IMR-90 (cell line): ENCODE results near the gene CAMTA1. TPM values are rescaled to one million over a fixed set of nuclear protein-coding genes. Genes with fewer than 3 reads are reported as not detected.

ENCODE experiments used
- ATAC-seq: fragments of 200-7000 bp; cut with Tn5 transposase; 2 replicates; pipeline ENCODE4 v1.9.1; 2020; ENCODE audit warnings: low read depth, mild to moderate bottlenecking, moderate library complexity
- BruUV-seq: library from RNA; stranded (reverse); fragments of 400-500 nt; replicated peaks from 2 replicates; lab custom pipeline; 2021; lab: Mats Ljungman, UMichigan
- CTCF ChIA-PET: fragments of 300-600 bp; formaldehyde crosslinking; extraction: SDS; loops from one replicate; lab custom pipeline; 2021; ENCODE audit warnings: antibody characterized with exemption; lab: Yijun Ruan, JAX
- POLR2A ChIA-PET: fragments of 300-600 bp; sonication (Branson Sonifier 250); formaldehyde crosslinking; loops from one replicate; lab custom pipeline; 2022; ENCODE audit warnings: antibody characterized with exemption; ENCODE audit not compliant: unreplicated experiment; lab: Charles Lee
- DNase-seq: peaks from one replicate; pipeline ENCODE4 v3.0.0; 2013
- H2AFZ ChIP-seq: replicated peaks from 2 replicates; pipeline ENCODE3; 2013; ENCODE audit warnings: low read length, mild to moderate bottlenecking; ENCODE audit not compliant: poor library complexity
- H2AK5ac ChIP-seq: 2 replicates; pipeline ENCODE4 v1.6.1; 2013; ENCODE audit warnings: low read depth, low read length, inconsistent platforms
- H2AK9ac ChIP-seq: replicated peaks from 2 replicates; pipeline ENCODE3; 2013; ENCODE audit warnings: mild to moderate bottlenecking, low read depth, low read length, moderate library complexity; ENCODE audit not compliant: poor library complexity
- H2BK120ac ChIP-seq: 2 replicates; pipeline ENCODE4 v1.6.1; 2013; ENCODE audit warnings: low read depth, low read length, inconsistent platforms
- H2BK15ac ChIP-seq: 3 replicates; pipeline ENCODE4 v1.6.1; 2013; ENCODE audit warnings: low read depth, low read length, inconsistent platforms
- H2BK20ac ChIP-seq: 2 replicates; pipeline ENCODE4 v1.6.1; 2013; ENCODE audit warnings: low read depth, mild to moderate bottlenecking, inconsistent platforms, low read length, moderate library complexity
- H2BK5ac ChIP-seq: 2 replicates; pipeline ENCODE4 v1.6.1; 2013; ENCODE audit warnings: mild to moderate bottlenecking, low read depth, low read length, inconsistent platforms; ENCODE audit not compliant: poor library complexity, severe bottlenecking
- H3K14ac ChIP-seq: replicated peaks from 2 replicates; pipeline ENCODE4 v1.6.1; 2013; ENCODE audit warnings: low read depth, low read length, inconsistent platforms
- H3K18ac ChIP-seq: 2 replicates; pipeline ENCODE4 v1.6.1; 2013; ENCODE audit warnings: low read depth, low read length, control low read depth
- H3K23ac ChIP-seq: 2 replicates; pipeline ENCODE4 v1.6.1; 2013; ENCODE audit warnings: low read depth, low read length, inconsistent platforms
- H3K27ac ChIP-seq: 2 replicates; pipeline ENCODE4 v1.5.1; 2013; ENCODE audit warnings: mild to moderate bottlenecking, control low read depth, low read length; ENCODE audit not compliant: insufficient read depth
- H3K27me3 ChIP-seq: 2 replicates; pipeline ENCODE4 v1.6.1; 2013; ENCODE audit warnings: low read length; ENCODE audit not compliant: control insufficient read depth, insufficient read depth
- H3K36me3 ChIP-seq: 2 replicates; pipeline ENCODE4 v1.6.1; 2013; ENCODE audit warnings: low read length, mixed read lengths; ENCODE audit not compliant: control insufficient read depth, insufficient read depth
- H3K4ac ChIP-seq: 2 replicates; pipeline ENCODE4 v1.6.1; 2013; ENCODE audit warnings: low read depth, low read length, inconsistent platforms
- H3K4me1 ChIP-seq: 2 replicates; pipeline ENCODE4 v1.6.1; 2013; ENCODE audit warnings: low read length, mixed read lengths; ENCODE audit not compliant: control insufficient read depth, insufficient read depth
- H3K4me2 ChIP-seq: 2 replicates; pipeline ENCODE4 v1.6.1; 2013; ENCODE audit warnings: low read depth, mild to moderate bottlenecking, control low read depth, low read length, moderate library complexity
- H3K4me3 ChIP-seq: 2 replicates; pipeline ENCODE4 v1.5.1; 2013; ENCODE audit warnings: low read depth, mild to moderate bottlenecking, control low read depth, low read length, moderate library complexity; ENCODE audit not compliant: insufficient read depth
- H3K56ac ChIP-seq: 2 replicates; pipeline ENCODE4 v1.6.1; 2013; ENCODE audit warnings: low read length, inconsistent platforms; ENCODE audit not compliant: insufficient read depth; ENCODE audit errors: extremely low read depth
- H3K79me1 ChIP-seq, 2 experiments: 2 replicates each; pipeline ENCODE4 v1.6.1; 2013; ENCODE audit warnings: low read length in 2 of 2, inconsistent platforms in 1 of 2, low read depth in 1 of 2
- H3K9ac ChIP-seq: 2 replicates; pipeline ENCODE4 v1.6.1; 2013; ENCODE audit warnings: low read depth, low read length, control low read depth
- H3K9me1 ChIP-seq: 2 replicates; pipeline ENCODE4 v1.6.1; 2013; ENCODE audit warnings: low read length, inconsistent platforms; ENCODE audit not compliant: insufficient read depth
- H3K9me3 ChIP-seq: 2 replicates; pipeline ENCODE4 v1.6.1; 2013; ENCODE audit warnings: low read length; ENCODE audit not compliant: control insufficient read depth, insufficient read depth
- H4K20me1 ChIP-seq: 2 replicates; pipeline ENCODE4 v1.6.1; 2013; ENCODE audit warnings: low read length, inconsistent platforms; ENCODE audit not compliant: insufficient read depth
- H4K5ac ChIP-seq: 2 replicates; pipeline ENCODE4 v1.6.1; 2013; ENCODE audit warnings: mild to moderate bottlenecking, low read depth, low read length, control low read depth
- H4K8ac ChIP-seq, 2 experiments: 2 replicates each; pipeline ENCODE4 v1.6.1; 2013; ENCODE audit warnings: low read depth in 2 of 2, low read length in 2 of 2, control low read depth in 1 of 2, inconsistent platforms in 1 of 2
- H4K91ac ChIP-seq: 2 replicates; pipeline ENCODE4 v1.6.1; 2013; ENCODE audit warnings: low read depth, low read length, inconsistent platforms; ENCODE audit not compliant: insufficient read depth
- BHLHE40 ChIP-seq: fragments of 150-350 bp; IDR thresholded peaks from 2 replicates; pipeline ENCODE4 v1.6.1; 2016; ENCODE audit warnings: mild to moderate bottlenecking, low read depth, low read length
- CEBPB ChIP-seq: IDR thresholded peaks from 2 replicates; pipeline ENCODE4 v1.6.1; 2012; ENCODE audit warnings: low read depth, low read length, improper control_type of control experiment
- CHD1 ChIP-seq: IDR thresholded peaks from 2 replicates; pipeline ENCODE4 v1.6.1; 2012; ENCODE audit warnings: low read depth, low read length, improper control_type of control experiment
- MAFK ChIP-seq: IDR thresholded peaks from 2 replicates; pipeline ENCODE4 v1.6.1; 2012; ENCODE audit warnings: low read depth, low read length, improper control_type of control experiment
- MAZ ChIP-seq: IDR thresholded peaks from 2 replicates; pipeline ENCODE4 v1.6.1; 2012; ENCODE audit warnings: low read depth, mild to moderate bottlenecking, low read length, improper control_type of control experiment, moderate library complexity, borderline replicate concordance
- NFE2L2 ChIP-seq: fragments of 150-350 bp; IDR thresholded peaks from 2 replicates; pipeline ENCODE4 v1.6.1; 2016; ENCODE audit warnings: low read depth, mild to moderate bottlenecking, low read length
- POLR2A ChIP-seq: IDR thresholded peaks from 2 replicates; pipeline ENCODE4 v1.6.1; 2012; ENCODE audit warnings: mild to moderate bottlenecking, low read depth, low read length
- RCOR1 ChIP-seq: IDR thresholded peaks from 2 replicates; pipeline ENCODE4 v1.6.1; 2012; ENCODE audit warnings: mild to moderate bottlenecking, low read length, improper control_type of control experiment; ENCODE audit not compliant: insufficient replicate concordance
- RFX5 ChIP-seq: IDR thresholded peaks from 2 replicates; pipeline ENCODE4 v1.8.0; 2012; ENCODE audit warnings: low read depth, mild to moderate bottlenecking, low read length, moderate library complexity
- whole genome bisulfite sequencing, 2 experiments: methylation state at CpG; one replicate each; pipeline versions ENCODE4 v1.1.5 to v1.1.7; 2013; ENCODE audit warnings: missing lambda C conversion rate in 2 of 2; ENCODE audit not compliant: insufficient read length in 1 of 2; ENCODE audit errors: extremely low coverage in 2 of 2; 5-methylcytosine and 5-hydroxymethylcytosine counted together
- dilution Hi-C: fragments of 300-500 bp; cut with HindIII; formaldehyde crosslinking; loops from one replicate; pipeline ENCODE4 v1.14.3; 2018; ENCODE audit warnings: low sequenced_read_pairs; ENCODE audit not compliant: unreplicated experiment
- in situ Hi-C: fragments of 300-500 bp; cut with MboI; formaldehyde crosslinking; loops from 3 replicates; pipeline ENCODE4 v1.14.3; 2019; ENCODE audit warnings: low sequenced_read_pairs, inconsistent platforms, mixed read lengths
- intact Hi-C: fragments of 100-400 bp; cut with micrococcal nuclease; formaldehyde crosslinking; loops from 2 replicates; pipeline ENCODE4 v1.10.0; 2022
- polyA plus RNA-seq, 3 experiments: library from polyadenylated mRNA; depleted of rRNA; stranded (reverse); fragments of >200 nt; gene quantifications; 2 replicates each; pipeline ENCODE4 v1.2.3, GENCODE V29; 2012; ENCODE audit warnings: low replicate concordance in 1 of 3
- total RNA-seq: library from RNA; depleted of rRNA; stranded (reverse); fragments of >200 nt; gene quantifications from 2 replicates; pipeline ENCODE4 v1.2.3, GENCODE V29; 2012
- TF ChIP-seq, protein P1 (sequence below): fragments of 150-350 bp; IDR thresholded peaks from 2 replicates; pipeline ENCODE4 v1.6.1; 2016; ENCODE audit warnings: low read depth, mild to moderate bottlenecking, low read length, moderate library complexity, borderline replicate concordance
- TF ChIP-seq, protein P2 (sequence below): conservative IDR thresholded peaks from 2 replicates; pipeline ENCODE4 v1.5.1; 2012; ENCODE audit warnings: mild to moderate bottlenecking, low read depth, low read length, improper control_type of control experiment
- TF ChIP-seq, protein P3 (sequence below): fragments of 150-350 bp; IDR thresholded peaks from 2 replicates; pipeline ENCODE4 v1.6.1; 2017; ENCODE audit warnings: mild to moderate bottlenecking, antibody characterized with exemption, low read length, low read depth

The CAMTA1 gene
- total and polyA plus RNA-seq, 2 of the 4 experiments (the other 2 are of a cell fraction), result 35.5 to 74.3 TPM

DNA sequence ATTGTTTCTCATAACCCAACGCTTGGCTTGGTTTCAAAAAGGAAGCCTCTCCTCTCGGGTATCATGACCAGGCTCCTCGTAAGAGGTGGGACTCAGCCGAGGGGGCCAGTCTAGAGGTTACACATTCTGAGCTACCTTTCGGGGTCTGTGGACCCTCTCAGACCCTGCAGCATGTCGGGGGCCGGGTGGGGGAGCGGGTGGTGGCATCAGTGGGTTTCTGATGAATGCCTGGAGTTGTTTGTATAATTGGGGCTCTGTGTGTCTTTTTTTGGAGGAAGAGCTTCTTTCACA, 229.3 kb downstream of the CAMTA1 start:
- H3K18ac ChIP-seq, result no peak overlapping the region
- H3K79me1 ChIP-seq, result no peaks in the 10 kb centered on the region
- in situ Hi-C loops, result no loop called here
- no peak overlapping the region for H2BK120ac ChIP-seq
- no peak overlapping the region for H3K23ac ChIP-seq
- H3K27me3 ChIP-seq, result peaks cover 29% of the 10 kb centered on the region
- H3K4me2 ChIP-seq, result no peak overlapping the region
- no peak overlapping the region for H3K4ac ChIP-seq
- H4K8ac ChIP-seq, result no peak overlapping the region
- no peak overlapping the region for H2BK5ac ChIP-seq
- no peak overlapping the region for H2AK9ac ChIP-seq
- no peak for TF ChIP-seq POLR2A
- no peak for TF ChIP-seq BHLHE40
- no peak for TF ChIP-seq MAZ
- no peak for TF ChIP-seq NFE2L2
- TF ChIP-seq, protein P1, sequence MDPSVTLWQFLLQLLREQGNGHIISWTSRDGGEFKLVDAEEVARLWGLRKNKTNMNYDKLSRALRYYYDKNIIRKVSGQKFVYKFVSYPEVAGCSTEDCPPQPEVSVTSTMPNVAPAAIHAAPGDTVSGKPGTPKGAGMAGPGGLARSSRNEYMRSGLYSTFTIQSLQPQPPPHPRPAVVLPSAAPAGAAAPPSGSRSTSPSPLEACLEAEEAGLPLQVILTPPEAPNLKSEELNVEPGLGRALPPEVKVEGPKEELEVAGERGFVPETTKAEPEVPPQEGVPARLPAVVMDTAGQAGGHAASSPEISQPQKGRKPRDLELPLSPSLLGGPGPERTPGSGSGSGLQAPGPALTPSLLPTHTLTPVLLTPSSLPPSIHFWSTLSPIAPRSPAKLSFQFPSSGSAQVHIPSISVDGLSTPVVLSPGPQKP, result no peak
- no peak for TF ChIP-seq RFX5
- TF ChIP-seq CEBPB, result no peak
- no peak for TF ChIP-seq CHD1
- TF ChIP-seq RCOR1, result no peak
- TF ChIP-seq, protein P2, sequence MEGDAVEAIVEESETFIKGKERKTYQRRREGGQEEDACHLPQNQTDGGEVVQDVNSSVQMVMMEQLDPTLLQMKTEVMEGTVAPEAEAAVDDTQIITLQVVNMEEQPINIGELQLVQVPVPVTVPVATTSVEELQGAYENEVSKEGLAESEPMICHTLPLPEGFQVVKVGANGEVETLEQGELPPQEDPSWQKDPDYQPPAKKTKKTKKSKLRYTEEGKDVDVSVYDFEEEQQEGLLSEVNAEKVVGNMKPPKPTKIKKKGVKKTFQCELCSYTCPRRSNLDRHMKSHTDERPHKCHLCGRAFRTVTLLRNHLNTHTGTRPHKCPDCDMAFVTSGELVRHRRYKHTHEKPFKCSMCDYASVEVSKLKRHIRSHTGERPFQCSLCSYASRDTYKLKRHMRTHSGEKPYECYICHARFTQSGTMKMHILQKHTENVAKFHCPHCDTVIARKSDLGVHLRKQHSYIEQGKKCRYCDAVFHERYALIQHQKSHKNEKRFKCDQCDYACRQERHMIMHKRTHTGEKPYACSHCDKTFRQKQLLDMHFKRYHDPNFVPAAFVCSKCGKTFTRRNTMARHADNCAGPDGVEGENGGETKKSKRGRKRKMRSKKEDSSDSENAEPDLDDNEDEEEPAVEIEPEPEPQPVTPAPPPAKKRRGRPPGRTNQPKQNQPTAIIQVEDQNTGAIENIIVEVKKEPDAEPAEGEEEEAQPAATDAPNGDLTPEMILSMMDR, result no peak
- no peak for TF ChIP-seq MAFK
- TF ChIP-seq, protein P3, sequence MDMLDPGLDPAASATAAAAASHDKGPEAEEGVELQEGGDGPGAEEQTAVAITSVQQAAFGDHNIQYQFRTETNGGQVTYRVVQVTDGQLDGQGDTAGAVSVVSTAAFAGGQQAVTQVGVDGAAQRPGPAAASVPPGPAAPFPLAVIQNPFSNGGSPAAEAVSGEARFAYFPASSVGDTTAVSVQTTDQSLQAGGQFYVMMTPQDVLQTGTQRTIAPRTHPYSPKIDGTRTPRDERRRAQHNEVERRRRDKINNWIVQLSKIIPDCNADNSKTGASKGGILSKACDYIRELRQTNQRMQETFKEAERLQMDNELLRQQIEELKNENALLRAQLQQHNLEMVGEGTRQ, result no peak
- intact Hi-C loops, result no loop called here
- H4K20me1 ChIP-seq, result no peaks in the 10 kb centered on the region
- POLR2A ChIA-PET, result no interaction called here
- no peak overlapping the region for H2AFZ ChIP-seq
- no peaks in the 10 kb centered on the region for H3K9me3 ChIP-seq
- no peak overlapping the region for H4K91ac ChIP-seq
- no peaks in the 10 kb centered on the region for H3K36me3 ChIP-seq
- dilution Hi-C loops, result no loop called here
- no peak overlapping the region for H3K4me3 ChIP-seq
- H3K9ac ChIP-seq, result no peak overlapping the region
- no peak overlapping the region for H2AK5ac ChIP-seq
- H3K9me1 ChIP-seq, result no peaks in the 10 kb centered on the region
- no peaks in the 10 kb centered on the region for H3K4me1 ChIP-seq
- no peak overlapping the region for H3K56ac ChIP-seq
- no peak overlapping the region for H3K27ac ChIP-seq
- ATAC-seq, result no peak
- no peak overlapping the region for H4K5ac ChIP-seq
- no TSS peak for BruUV-seq
- no CpG with 5 or more reads among the region's 8 CpGs for WGBS, 2 experiments
- no peak for DNase-seq
- H2BK15ac ChIP-seq, result no peak overlapping the region
- CTCF ChIA-PET, result no interaction called here
- no peak overlapping the region for H2BK20ac ChIP-seq
- H3K14ac ChIP-seq, result no peak overlapping the region
